Fibroblast of skin of left biceps (primary cell): ENCODE results near the gene CDC45.

ENCODE experiments used
- DNase-seq, 2 experiments: peaks; one replicate each; pipeline ENCODE4 v3.0.0-alpha.2; 2013; ENCODE audit warnings: low read depth in 2 of 2

The CDC45 gene

DNA sequence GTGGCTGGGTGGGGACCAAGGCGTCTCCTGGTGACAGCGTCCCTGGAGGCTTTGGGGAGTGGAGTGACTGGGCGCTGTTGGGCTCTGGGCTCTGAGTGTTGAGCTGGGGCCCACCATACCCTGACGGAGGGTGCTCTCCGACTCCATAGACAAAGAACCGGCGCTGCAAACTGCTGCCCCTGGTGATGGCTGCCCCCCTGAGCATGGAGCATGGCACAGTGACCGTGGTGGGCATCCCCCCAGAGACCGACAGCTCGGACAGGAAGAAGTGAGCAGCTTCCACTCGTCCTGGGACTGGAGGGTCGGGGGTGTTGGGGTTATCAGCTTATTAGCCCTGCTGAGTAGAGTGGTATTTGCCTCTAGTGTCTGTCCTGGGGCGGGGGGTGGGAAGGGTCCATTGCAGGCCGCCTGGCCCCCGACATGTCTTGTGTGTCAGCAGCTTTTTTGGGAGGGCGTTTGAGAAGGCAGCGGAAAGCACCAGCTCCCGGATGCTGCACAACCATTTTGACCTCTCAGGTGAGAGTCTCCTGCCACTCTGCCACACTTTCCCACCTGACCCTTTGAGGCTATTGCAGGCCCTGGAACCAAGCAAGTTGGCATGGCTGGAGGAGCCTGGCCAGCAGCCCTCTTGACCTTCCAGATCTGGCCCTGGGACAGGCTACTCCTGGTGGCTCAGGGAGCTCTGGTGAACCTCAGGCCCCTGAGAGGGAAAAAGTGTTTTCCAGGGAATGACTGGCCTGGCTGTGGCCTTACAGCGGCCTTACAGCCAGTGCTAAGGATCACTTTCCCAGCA lies 36.9 kb downstream of the CDC45 start:
- DNase-seq = no peak

DNA sequence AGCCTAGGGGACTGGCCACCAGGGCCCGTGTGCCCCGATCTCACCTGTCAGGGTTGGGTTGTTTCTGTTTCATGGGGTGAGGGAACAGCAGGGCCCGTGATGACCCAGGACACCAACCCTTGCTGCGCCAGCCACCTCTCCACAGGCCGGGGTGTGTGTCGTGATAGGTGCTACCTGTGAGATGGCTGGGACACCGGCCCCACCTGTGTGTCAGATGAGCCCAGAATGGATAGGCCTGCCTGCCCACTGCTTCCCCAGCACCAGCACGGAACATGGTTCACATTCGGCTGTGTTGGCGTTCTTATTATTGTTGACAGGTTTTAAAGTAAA lies 37.4 kb downstream of the CDC45 start:
- DNase-seq = no peak

DNA sequence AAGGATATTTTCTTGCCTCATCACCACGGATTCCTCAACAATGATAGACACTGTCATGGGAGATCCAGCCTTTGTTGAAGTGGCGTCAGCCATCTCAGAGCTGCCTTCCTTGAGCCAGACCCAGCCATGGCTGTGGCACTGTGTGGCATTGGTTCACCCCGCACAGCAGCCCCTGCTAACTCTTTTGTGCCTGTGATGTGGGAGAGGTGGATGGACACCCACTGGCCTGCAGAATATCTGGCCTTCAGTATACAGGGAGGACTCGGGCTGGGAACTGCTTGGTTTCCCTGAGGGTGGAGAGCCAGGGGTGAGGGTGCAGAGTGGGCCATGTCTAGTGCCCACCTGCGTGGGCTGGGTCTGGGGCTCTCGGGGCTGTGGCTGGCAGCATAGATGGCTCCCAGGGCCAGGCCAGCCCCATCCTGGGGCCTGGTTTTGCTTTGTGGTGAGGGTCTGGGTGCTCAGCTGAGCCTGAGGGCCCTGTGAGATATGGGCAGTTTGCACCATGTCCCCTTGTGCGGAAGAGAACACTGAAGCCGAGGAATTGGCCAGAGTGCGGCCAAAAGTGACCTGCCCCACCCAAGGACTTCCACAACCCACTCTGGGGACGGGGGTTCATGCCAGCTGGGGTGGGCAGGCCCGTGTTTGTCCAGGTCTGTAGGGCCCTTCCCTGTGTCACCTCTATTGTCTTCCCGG lies 38.3 kb downstream of the CDC45 start:
- no peak for DNase-seq

DNA sequence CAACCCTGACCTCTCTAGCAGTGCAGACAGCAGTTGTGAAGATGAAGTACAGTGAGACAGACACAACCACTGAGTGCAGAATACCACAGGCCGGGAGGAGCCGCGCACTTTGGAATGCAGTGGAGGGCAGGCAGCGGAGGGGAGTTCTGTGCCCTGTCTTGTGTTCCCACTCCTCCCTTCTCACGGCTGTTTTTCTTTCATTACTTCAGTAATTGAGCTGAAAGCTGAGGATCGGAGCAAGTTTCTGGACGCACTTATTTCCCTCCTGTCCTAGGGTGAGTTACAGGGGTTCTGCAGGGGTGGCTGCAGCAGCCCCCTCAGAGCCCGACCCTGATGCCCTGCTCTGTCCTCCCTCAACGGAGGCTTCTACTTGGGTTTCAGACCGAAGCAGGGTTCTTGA lies 38.9 kb downstream of the CDC45 start:
- DNase-seq = no peak

DNA sequence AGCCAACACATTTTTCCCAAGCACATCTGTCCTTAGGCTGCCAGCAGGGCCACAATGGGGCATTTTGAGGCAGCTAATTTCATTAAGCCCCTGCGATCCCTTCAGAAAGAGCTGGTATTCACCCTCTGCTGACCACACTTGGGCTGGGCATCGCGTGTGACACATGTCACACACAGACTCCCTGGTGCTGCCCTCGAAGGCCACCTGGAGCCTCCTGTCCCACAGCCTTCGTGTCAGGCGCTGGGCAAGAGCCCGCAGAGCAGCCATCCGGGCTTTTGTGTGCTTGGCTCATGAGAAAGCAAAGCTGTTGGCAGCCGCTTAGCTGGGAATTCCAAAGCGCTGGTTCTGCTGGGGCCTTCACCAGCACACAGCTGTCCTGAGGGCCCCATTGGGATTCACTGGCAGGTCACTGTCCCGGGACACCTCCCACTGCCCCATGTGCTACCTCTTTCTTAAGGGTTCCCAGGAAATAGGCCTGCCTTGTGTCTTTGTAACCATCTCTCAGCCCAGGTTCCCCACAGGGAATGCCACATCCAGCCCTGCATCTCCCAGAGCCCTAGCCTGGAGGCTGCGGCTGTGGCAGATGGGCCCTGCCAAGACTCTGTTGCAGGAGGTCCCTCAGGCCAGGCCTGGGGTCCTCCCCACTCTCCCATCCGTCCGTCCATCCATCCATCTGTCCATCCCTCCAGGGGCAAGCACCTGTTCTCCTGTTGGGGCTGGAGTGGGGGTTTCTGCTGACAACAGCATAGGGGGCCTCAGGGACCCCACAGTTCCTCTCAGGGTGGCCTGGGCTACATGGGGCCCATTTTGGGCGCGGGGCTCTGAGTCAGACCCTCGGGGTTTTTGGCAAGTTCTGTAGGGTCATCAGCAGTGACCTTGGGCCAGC lies 39.6 kb downstream of the CDC45 start:
- no peak for DNase-seq

DNA sequence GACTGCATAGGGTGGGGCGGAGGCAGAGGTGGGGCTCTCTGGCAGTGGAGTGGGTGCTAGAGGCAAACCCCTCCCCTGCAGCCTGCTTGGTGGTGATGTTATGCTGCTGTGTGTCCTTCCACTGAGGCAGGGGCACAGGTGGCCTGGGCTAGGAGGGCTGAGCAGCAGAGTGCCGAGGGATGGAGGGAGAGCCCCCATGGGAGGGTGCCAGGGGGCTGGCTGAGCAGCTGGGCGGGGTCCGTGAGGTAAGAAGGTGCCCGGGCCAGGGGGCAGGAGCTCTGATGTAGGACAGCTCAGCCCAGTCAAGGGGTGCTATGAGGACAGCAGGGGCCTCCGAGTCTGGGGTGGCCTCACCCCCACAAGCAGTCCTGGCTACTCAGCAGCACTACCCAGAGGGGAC lies 40.3 kb downstream of the CDC45 start:
- DNase-seq = no peak

DNA sequence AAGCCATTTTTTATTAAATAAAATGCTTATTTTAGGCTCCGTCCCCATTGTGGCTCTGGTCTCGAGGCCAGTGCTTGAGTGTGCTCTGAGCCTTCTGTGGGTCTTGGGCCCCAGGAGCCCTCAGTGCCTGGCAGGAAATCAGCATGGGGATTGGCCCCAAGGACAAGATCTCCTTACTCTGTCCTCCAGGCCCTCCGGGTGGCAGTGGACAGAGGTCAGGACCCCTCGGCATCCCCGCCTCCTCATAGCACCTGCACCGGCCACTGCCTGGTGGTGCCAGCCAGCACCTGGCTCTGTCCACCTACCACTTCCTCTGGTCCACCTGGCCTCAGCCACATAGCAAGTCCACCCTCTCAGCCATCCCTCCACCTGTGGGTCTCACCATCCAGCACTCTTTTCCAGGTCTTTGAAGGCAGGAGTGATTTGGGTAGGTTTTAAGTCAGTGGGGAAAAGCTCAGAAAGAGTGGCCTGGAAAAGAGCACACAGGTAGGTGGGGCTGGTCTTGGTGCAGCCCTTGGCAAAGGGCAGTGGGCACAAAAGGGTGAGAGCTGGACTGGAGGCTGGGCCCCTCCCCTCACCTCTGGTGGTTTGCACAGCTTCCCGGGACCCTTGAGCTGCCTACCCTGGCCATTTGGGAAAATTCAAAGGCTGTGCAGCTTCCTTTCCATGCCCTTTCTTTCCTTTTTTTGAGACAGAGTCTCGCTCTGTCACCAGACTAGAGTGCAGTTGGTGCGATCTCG lies 41.0 kb downstream of the CDC45 start:
- DNase-seq = no peak

DNA sequence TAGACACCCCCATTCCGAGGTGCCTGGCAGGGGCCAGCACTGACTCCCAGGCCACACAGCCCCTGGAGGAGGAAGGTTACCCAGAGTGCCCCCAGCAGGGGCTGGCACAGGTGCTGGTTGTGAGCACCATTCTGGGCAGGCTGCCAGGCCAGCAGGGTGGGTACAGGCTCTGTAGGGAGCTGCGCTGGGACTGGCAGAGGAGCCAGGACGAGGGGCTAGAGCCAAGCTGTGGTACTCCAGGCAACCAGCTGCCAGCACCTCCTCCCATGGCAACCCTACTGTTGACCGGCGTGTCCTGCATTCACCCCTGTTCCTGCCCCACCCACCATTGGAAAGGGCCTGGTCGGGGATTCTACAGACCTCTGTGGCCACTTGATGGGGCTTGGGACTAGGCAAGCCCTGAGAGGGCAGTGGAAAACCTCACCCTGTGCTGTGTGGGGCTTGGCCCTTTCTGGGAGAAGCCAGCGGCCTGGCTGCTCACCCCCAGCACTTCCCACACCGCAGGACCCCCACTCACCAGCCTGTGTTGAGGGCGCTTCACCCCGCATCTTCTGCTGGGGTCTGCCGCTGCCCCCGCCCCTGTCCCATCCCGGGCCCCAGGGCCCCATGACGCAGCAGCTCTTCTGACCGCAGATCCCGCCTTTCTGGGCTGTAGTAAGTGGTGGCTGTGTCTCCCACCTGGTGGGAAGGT lies 42.6 kb downstream of the CDC45 start:
- DNase-seq = no peak

DNA sequence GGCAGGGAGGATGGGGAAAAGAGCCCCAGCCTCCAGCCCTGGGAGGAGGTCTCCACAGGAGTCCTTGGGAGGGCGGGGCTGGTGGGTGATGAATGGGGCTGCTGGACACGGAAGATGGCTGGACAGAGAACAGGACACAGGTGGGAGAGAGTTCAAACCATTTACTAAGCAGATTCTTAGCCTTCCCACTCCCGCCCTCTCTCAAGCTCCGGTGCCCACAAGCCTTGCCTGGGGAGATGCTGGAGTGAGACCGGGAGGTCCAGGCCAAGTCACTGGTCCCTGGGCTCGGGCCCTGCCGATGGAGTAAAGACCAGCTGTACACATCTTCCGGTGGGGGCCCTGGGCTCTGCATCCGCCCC lies 43.1 kb downstream of the CDC45 start:
- DNase-seq = no peak

DNA sequence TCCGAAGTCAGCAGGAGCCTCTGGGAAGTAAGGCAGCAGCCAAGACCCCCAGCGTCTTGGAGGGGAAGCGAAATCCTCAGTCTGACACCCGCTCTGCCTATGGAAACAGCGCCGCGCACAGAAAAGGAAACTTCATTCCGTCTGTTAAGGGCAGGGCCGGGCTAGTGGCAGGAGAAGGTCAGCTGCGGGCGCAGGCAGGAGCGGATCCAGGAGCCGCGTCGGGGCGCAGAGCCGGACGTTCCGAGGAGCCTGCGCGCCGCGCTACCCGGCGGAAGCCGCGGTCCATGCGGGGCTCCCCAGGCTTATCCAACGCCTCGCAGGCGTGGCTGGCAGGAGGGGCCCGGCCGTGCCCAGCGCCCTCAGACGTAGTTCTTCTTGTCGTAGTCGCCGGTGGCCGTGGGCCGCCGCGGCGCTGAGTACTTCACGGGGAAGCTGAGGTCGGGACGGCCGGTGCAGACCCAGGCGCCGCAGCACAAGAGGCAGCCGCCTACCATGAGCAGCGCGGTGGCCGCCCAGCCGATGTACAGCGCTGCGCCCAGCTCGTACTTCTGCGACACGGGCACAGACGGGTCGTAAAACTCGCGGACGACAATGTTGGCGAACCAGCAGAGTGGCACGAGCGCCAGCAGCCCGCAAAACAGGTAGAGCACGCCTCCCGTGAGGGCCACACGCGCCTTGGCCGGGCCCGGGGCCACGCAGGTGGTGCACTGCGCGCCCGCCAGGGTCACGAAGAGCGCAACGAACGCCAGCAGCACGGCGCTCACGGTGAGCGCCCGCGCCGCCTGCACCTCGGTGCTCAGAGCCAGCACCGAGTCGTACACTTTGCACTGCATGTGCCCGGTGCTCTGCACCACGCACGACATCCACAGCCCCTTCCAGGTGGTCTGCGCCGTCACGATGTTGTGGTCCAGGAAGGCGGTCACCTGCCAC lies 43.8 kb downstream of the CDC45 start:
- DNase-seq = no peak

DNA sequence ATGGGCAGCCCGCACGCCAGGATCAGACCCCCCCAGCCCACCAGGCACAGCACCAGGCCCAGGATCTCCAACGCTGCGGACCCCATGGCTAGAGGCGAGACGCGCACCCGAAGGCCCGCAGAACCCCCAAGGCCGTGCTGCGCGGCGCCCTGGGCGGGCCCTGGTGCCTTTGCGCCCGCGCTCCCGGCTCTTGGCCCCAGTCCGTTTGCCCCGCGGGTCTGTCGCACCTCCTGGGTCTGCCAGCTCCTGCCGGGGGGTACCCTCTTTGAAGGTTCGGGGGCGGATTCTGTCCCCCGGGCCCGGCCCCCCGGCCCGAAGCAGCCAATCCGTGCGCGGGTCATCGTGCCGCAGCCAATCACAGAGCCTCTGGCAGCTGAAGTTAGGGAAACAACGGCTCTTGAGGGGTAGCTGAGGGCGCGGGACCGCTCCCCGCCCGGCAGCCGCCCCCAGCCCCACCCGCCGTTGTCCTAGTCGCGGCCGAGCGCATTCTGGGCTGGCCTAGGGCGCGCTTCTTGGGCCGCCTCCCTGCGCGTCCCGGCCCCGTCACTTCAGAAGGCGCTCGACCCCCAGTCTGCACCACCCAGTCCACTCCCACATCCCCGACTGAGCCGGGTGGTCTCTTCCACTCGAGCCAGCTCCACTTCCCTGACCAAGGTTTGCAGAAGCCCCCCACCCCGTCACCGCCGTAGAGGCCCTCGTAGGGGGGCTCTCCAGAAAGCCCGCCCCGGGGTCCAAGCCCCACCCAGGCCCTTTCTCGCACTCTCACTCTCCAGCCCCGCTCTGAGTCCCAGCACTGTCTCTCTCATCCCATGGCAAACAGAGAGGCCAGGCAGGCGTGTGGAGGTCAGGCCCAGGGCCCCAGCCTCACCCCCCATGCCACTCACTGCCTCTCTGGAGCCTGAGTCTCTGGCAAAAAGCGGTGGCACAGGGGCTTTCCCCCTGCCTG lies 44.7 kb downstream of the CDC45 start, which contains the start of gene CLDN5:
CLDN5 (minus strand) TSS at position 241 of the 946 bp plus-strand sequence; CDS start at position 86, 155 bp downstream.
- DNase-seq = no peak

DNA sequence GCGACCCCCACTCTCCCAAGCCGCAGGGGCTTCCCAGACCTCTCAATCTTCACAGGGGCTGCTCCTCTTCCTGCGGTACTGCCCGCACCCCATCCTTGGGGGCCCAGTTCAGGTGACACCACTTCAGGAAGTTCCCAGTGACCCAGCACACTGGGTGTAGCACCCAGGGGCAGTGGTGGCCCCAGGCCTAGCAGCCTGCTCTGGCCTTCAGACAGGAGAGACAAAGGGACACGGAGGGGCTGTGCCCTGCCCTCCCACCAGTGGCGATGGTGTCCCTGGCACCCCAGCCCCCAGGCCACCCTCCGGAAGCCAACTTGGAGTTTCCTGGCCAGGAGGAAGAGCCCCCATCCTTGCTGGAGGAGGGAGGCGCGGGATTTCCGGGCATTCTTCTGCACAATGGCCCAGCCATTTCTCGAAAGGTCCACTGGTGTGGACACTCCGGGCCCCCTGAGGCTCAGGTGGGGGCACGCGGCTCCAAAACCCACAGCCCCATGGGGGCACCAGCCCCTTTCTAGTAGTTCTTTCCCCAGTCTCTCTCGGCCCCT lies 45.5 kb downstream of the CDC45 start:
- no peak for DNase-seq

DNA sequence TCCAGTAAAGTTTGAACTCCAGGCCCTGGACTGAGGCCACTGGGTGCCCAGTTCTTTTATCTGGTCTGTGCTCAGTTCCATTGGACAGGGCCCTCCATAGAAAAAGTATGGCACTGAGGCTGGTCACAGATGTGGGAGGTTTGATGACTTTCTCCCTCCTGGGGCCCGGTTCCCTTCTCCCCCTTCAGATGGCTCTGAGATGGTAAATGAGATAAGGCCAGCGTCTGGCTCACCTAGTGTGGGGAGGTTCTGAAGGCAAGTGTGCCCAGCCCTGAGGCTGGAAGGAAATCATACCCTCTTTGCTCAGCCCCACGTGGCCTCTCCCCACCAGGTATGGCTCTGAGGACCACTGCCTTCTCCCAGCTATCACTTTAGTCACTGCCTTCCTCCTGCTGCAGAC lies 45.9 kb downstream of the CDC45 start:
- DNase-seq = no peak

DNA sequence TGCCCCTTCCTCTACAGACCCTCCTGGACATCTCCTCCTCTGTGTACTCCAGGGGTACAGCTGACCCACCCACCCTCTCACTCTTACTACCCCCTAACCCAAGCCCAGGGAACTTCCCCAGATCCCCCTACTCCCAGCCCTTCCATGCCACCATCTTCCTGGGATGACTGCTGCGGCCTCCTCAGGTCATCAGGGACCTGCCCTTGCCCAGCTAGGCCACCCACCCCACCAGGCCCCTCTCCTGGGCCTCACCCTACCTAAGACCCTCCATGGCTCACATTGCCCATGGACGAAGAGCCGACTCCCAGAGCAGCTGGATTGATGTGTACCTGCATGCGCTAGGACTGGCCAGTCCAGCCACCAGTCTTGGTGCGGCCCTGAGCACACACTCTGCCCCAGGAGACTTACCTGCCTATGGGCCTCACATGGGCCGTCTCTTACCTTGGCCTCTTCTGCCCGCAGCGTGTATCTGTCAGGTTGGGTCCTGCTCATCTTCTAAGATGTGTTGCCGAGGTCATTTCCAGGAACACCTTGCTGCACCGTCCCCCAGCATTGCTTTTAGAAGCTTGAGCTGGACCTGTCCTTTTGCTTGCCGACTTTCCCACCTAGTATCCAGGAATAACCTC lies 46.5 kb downstream of the CDC45 start:
- DNase-seq = no peak

DNA sequence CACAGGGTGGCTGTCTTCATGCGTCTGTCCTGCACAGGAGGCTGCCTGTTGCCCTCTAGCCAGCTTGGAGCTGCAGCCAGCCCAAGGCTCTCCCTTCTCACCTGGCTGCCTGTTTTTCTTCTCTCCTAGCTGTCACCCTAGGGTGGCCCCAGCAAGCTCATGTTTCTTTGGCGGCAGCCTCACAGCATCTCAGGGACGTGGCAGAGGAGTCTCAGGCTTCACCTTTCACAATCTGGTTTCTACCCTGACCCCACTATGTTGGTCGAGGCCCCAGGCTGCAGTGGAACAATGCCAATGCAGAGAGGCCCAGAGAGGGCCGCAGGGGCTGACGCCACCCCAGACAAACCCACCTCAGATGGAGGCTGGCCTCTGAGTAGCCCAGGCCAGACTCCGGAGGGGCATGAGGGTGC lies 47.0 kb downstream of the CDC45 start:
- no peak for DNase-seq

DNA sequence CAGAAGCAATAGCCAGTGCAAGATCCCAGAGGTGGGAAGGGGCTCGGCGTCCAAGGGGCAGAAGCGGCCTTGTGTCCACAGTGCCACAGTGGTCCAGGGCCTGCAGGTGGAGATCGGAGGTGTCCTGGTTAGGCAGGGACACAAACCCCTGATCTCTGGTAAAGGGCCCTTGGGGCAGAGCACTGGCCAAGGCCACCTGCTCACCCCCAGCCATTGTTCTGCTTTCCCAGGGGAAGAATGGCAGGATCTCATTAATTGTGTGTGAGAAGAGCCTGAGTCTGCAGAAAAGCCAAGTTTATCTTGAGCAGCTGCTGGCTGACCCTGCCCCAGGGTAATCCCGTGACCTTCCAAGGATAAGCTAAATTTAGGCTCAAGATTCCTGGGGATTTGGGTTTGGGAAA lies 47.6 kb downstream of the CDC45 start:
- no peak for DNase-seq

DNA sequence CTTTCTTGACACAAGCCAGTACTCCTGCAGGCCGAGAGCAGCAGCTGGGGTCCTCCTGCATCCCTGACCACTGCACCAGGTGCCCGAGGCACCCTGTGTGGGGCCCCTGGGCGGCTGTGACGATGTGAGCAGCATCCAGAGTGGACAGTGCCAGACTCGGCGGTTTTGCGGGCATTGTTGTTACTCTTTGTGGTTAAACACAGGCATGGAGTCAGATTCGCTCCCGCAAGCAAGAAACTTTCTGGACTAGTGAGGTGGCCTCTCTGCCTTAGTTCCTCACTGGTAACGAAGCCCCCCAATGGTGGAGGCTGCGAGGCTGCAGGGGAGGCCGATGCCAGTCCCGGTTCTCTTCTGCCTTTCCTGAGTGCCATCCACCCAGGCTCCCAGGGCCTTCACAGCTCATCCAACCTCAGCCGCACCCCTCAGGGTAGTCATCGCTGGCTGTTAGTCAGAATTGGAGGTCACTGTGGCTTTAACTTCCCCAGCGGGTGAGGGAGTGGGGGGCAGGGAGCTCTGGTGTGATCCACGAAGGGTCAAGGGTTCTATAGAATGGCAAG lies 48.2 kb downstream of the CDC45 start:
- DNase-seq = no peak

DNA sequence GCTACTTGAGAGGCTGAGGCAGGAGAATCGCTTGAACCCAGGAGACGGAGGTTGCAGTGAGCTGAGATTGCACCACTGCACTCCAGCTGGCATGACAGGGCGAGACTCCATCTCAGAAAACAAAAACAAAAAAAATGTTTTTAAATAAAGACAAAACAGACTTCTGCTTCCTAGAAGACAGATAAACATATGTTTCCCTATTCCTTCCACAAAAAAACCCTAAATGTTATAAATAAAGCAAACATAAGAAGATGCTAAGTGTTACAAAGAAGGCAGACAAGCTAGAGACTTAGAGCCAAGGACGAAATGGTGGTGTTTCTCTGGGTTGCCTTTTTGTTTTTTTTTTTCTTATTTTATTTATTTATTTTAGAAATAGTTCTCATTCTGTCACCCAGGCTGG lies 50.1 kb downstream of the CDC45 start:
- DNase-seq = no peak
